ENCODE results near the gene TTLL10. TPM values are rescaled to one million over a fixed set of nuclear protein-coding genes. Genes with fewer than 3 reads are reported as not detected.

The TTLL10 gene
- polyA plus RNA-seq, 1 experiment: not detected

- no peak overlapping the region for H3K27ac ChIP-seq (ENCODE audit: low read depth, low read length)
- ChIA-PET CTCF (no interaction called here), POLR2A (no interaction called here)
- peaks cover 21% of the 10 kb centered on the region for H3K27me3 ChIP-seq (ENCODE audit: control insufficient read depth, insufficient read depth, low read length)
- no peak for TF ChIP-seq CTCF (IDR thresholded peaks at IDR 0.05; ENCODE audit: low read depth, low read length)
- H3K9me3 ChIP-seq (ENCODE audit: control insufficient read depth, insufficient read depth, low read length): peaks cover 4% of the 10 kb centered on the region; the same call in 1 of the 2 replicates
- H3K4me3 ChIP-seq (ENCODE audit: low read depth, low read length): no peak overlapping the region
- DNase-seq (ENCODE audit: low read depth, low spot score): no peak
Observed at GRCh38 chr1:1163538-1164070, 10.1 kb upstream of the TTLL10 start.

- ChIA-PET CTCF (no interaction called here), POLR2A (no interaction called here)
- TF ChIP-seq CTCF (IDR thresholded peaks at IDR 0.05; ENCODE audit: low read depth, low read length): no peak
- no peak overlapping the region for H3K27ac ChIP-seq (ENCODE audit: low read depth, low read length)
- peaks cover 4% of the 10 kb centered on the region; the same call in 1 of the 2 replicates for H3K9me3 ChIP-seq (ENCODE audit: control insufficient read depth, insufficient read depth, low read length)
- DNase-seq (ENCODE audit: low read depth, low spot score): no peak
- H3K4me3 ChIP-seq (ENCODE audit: low read depth, low read length): no peak overlapping the region
- H3K27me3 ChIP-seq (ENCODE audit: control insufficient read depth, insufficient read depth, low read length): peaks cover 26% of the 10 kb centered on the region
Observed at GRCh38 chr1:1164361-1164700, 9.3 kb upstream of the TTLL10 start.

GRCh38 chr1:1164701-1165451 is 8.8 kb upstream of the TTLL10 start:
- Histone ChIP-seq H3K27ac (ENCODE audit: low read depth, low read length) (no peak overlapping the region), H3K4me3 (ENCODE audit: low read depth, low read length) (no peak overlapping the region), H3K9me3 (ENCODE audit: control insufficient read depth, insufficient read depth, low read length) (peaks cover 4% of the 10 kb centered on the region; the same call in 1 of the 2 replicates), H3K27me3 (ENCODE audit: control insufficient read depth, insufficient read depth, low read length) (peaks cover 30% of the 10 kb centered on the region)
- DNase-seq (ENCODE audit: low read depth, low spot score): no peak
- ChIA-PET POLR2A (no interaction called here), CTCF (no interaction called here)
- TF ChIP-seq CTCF (IDR thresholded peaks at IDR 0.05; ENCODE audit: low read depth, low read length): no peak

- no peak overlapping the region for H3K4me3 ChIP-seq (ENCODE audit: low read depth, low read length)
- ChIA-PET POLR2A (no interaction called here), CTCF (no interaction called here)
- no peak for DNase-seq (ENCODE audit: low read depth, low spot score)
- peaks cover 34% of the 10 kb centered on the region for H3K27me3 ChIP-seq (ENCODE audit: control insufficient read depth, insufficient read depth, low read length)
- TF ChIP-seq CTCF (IDR thresholded peaks at IDR 0.05; ENCODE audit: low read depth, low read length): no peak
- no peak overlapping the region for H3K27ac ChIP-seq (ENCODE audit: low read depth, low read length)
- peaks cover 4% of the 10 kb centered on the region; the same call in 1 of the 2 replicates for H3K9me3 ChIP-seq (ENCODE audit: control insufficient read depth, insufficient read depth, low read length)
Observed at GRCh38 chr1:1165485-1165884, 8.2 kb upstream of the TTLL10 start.

GRCh38 chr1:1165900-1166421 is 7.7 kb upstream of the TTLL10 start:
- Histone ChIP-seq H3K27me3 (ENCODE audit: control insufficient read depth, insufficient read depth, low read length) (peaks cover 38% of the 10 kb centered on the region), H3K27ac (ENCODE audit: low read depth, low read length) (no peak overlapping the region), H3K9me3 (ENCODE audit: control insufficient read depth, insufficient read depth, low read length) (peaks cover 4% of the 10 kb centered on the region; the same call in 1 of the 2 replicates), H3K4me3 (ENCODE audit: low read depth, low read length) (no peak overlapping the region)
- ChIA-PET CTCF (no interaction called here), POLR2A (no interaction called here)
- TF ChIP-seq CTCF (IDR thresholded peaks at IDR 0.05; ENCODE audit: low read depth, low read length): no peak
- no peak for DNase-seq (ENCODE audit: low read depth, low spot score)
